Endothelial cell (in vitro differentiated cells): ENCODE data around the gene RIC3. TPM values are rescaled to one million over a fixed set of nuclear protein-coding genes. Genes with fewer than 3 reads are reported as not detected.

ENCODE experiments used
- DNase-seq: peaks from one replicate; pipeline ENCODE4 v3.0.0; 2021; ENCODE audit warnings: low spot score
- H3K27ac Mint-ChIP-seq: one replicate; pipeline ENCODE4 v1.8.0; 2021; ENCODE audit warnings: mixed read lengths, inconsistent platforms; ENCODE audit not compliant: unreplicated experiment
- H3K27me3 Mint-ChIP-seq: one replicate; pipeline ENCODE4 v1.8.0; 2021; ENCODE audit warnings: mild to moderate bottlenecking, moderate library complexity, mixed read lengths, inconsistent platforms; ENCODE audit not compliant: unreplicated experiment
- H3K36me3 Mint-ChIP-seq: one replicate; pipeline ENCODE4 v1.8.0; 2021; ENCODE audit warnings: mild to moderate bottlenecking, low read depth, mixed read lengths, inconsistent platforms; ENCODE audit not compliant: unreplicated experiment
- H3K4me1 Mint-ChIP-seq: one replicate; pipeline ENCODE4 v1.8.0; 2021; ENCODE audit warnings: mild to moderate bottlenecking, mixed read lengths, inconsistent platforms; ENCODE audit not compliant: unreplicated experiment
- H3K4me3 Mint-ChIP-seq: one replicate; pipeline ENCODE4 v1.8.0; 2021; ENCODE audit warnings: mild to moderate bottlenecking, mixed read lengths, inconsistent platforms; ENCODE audit not compliant: unreplicated experiment
- H3K9me3 Mint-ChIP-seq: one replicate; pipeline ENCODE4 v1.8.0; 2021; ENCODE audit warnings: mixed read lengths, inconsistent platforms; ENCODE audit not compliant: unreplicated experiment
- total RNA-seq: library from RNA; stranded (reverse); fragmentation: NEBNext Ultra II Directional; extraction: Animal tissue kit (Norgen Biotek cat#: 25700); gene quantifications from one replicate; pipeline ENCODE4 v1.2.1, GENCODE V29; 2021; ENCODE audit not compliant: unreplicated experiment
- TF ChIP-seq, protein P1 (sequence below): fragments of 200-600 bp; sonication (generic); IDR thresholded peaks from one replicate; pipeline ENCODE4 v1.5.0; 2021; ENCODE audit warnings: antibody characterized with exemption; ENCODE audit not compliant: unreplicated experiment

The RIC3 gene
- total RNA-seq, 1 donor from 2014 or later = 5.6 TPM

DNA sequence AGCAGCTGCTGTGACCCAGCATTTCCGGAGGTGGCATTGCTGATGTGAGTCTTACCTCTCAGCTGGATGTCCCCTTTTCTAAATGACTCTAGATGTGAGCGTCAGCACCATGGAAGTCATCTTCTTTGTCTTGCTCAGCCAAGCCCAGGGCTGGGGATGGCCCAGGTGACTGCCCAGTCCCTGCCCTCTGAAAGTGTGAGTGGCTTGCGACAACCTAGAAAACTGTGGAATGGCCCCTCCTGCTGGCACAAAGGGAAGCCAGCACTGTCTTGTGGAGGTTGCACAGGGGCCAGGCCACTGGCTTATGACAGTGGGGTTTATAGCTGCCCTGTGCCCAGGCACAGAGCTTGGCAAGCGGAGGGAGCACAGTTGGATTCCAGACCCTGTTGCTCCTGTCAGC is 81.6 kb downstream of the RIC3 start:
- TF ChIP-seq, protein P1, sequence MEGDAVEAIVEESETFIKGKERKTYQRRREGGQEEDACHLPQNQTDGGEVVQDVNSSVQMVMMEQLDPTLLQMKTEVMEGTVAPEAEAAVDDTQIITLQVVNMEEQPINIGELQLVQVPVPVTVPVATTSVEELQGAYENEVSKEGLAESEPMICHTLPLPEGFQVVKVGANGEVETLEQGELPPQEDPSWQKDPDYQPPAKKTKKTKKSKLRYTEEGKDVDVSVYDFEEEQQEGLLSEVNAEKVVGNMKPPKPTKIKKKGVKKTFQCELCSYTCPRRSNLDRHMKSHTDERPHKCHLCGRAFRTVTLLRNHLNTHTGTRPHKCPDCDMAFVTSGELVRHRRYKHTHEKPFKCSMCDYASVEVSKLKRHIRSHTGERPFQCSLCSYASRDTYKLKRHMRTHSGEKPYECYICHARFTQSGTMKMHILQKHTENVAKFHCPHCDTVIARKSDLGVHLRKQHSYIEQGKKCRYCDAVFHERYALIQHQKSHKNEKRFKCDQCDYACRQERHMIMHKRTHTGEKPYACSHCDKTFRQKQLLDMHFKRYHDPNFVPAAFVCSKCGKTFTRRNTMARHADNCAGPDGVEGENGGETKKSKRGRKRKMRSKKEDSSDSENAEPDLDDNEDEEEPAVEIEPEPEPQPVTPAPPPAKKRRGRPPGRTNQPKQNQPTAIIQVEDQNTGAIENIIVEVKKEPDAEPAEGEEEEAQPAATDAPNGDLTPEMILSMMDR = peak; percentile 32
- DNase-seq = peak; percentile 29
- no peaks in the 10 kb centered on the region for H3K36me3 Mint-ChIP-seq
- no peak overlapping the region for H3K27ac Mint-ChIP-seq
- H3K4me3 Mint-ChIP-seq = no peak overlapping the region
- peaks cover 16% of the 10 kb centered on the region for H3K27me3 Mint-ChIP-seq
- H3K9me3 Mint-ChIP-seq = no peaks in the 10 kb centered on the region
- peaks cover 19% of the 10 kb centered on the region for H3K4me1 Mint-ChIP-seq

DNA sequence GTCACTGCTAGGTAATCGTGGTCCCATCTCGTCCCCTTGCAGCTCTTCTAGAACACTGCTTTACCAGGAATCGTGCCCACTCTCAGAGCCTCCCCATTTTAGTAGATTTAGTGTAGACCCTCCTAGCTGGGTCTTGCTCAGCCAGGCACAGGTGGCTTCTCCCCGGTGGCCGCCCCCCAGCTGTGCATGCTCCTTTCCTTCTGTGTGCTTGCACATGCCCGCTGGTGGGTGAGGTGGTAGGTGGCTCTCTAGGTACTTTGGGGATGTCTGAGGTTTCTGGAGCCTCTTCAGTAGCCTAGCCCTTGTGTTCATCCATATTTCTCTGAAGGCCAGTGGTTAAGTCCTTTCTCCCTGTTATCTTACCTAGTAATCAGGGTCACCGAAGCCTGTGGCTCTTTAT is 82.3 kb downstream of the RIC3 start:
- Mint-ChIP-seq H3K9me3 (no peaks in the 10 kb centered on the region), H3K36me3 (peaks cover 4% of the 10 kb centered on the region), H3K27ac (no peak overlapping the region), H3K4me1 (peaks cover 22% of the 10 kb centered on the region), H3K27me3 (peaks cover 20% of the 10 kb centered on the region), H3K4me3 (no peak overlapping the region)
- TF ChIP-seq, protein P1 = no peak
- no peak for DNase-seq

DNA sequence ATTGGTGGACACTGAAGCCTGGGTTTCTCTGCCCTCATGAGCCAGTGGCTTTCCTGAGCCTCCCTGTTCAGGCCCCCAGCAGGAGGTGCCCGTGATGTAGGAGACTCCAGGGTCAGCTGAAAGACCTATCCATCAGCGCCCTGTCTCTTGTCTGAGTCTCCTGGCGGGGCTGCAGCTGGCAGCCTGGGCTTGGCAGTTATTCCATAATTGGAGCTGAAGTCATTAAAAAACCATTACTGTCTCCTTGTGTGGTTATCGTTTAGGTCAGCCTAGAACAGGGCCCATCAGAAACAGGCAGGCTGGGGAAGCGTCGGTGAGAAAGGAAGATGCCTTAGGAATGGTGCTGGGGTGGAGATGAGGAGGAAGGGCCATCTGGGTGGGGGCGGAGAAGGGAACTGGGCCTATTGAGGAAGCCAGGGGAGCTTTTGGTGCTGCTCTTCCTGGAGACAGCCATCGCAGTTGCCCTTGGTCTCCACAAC is 82.8 kb downstream of the RIC3 start:
- peaks cover 20% of the 10 kb centered on the region for H3K27me3 Mint-ChIP-seq
- H3K9me3 Mint-ChIP-seq = no peaks in the 10 kb centered on the region
- no peak overlapping the region for H3K4me3 Mint-ChIP-seq
- TF ChIP-seq, protein P1 = no peak
- H3K36me3 Mint-ChIP-seq = peaks cover 4% of the 10 kb centered on the region
- H3K27ac Mint-ChIP-seq = peak overlapping the region; percentile 50
- DNase-seq = no peak
- H3K4me1 Mint-ChIP-seq = peaks cover 22% of the 10 kb centered on the region

DNA sequence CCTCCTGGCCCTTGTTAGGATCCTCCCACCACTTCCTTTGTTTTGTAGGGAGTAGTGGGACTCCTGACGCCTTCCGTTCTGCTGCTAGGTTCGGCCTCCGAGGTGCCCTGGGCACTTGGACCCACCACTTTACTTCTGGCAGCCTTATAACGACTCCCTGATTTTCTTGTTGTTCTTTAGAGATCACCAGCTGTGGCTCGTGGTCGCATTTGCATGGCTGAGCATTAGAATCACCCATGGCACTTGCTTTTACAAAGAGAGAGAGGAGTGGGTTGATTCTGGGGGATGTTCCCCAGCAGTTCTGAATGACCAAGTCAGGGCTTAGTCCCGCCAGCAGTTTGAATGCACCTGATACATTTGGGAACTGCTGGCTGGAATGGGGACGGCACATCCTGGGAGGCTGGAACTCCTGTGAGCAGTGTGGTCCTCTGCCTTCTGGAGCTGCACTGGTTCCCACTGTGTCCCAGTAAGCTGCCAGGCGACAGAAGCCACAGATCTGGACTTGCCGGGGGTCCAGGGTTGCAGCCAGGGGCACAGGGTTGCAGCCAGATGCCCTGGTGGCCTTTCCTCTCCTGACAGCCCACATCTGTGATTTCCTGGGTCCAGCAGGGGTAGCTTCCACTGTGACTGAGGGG is 83.7 kb downstream of the RIC3 start:
- TF ChIP-seq, protein P1 = no peak
- Mint-ChIP-seq H3K9me3 (no peaks in the 10 kb centered on the region), H3K36me3 (peaks cover 4% of the 10 kb centered on the region), H3K4me3 (no peak overlapping the region), H3K27me3 (peaks cover 22% of the 10 kb centered on the region), H3K4me1 (peaks cover 22% of the 10 kb centered on the region), H3K27ac (no peak overlapping the region)
- no peak for DNase-seq

DNA sequence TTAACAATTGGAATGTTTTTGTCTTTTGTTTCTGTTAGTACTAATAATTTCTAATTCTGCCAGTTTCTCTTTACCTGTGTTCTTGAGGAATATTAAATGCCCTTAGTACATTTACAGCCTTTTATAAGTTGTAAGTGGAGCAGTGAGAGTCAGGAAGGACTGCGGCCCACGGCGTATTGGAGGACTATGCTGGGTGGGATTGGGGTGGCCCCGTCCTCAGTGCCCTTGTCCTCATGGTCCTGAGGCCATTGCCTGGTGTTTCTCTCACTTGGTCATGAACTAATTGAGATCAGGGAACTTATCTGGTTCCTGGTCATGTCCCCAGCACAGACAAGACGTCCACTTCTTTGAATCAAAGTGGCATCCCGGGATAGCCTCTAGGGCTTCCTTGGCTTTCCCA is 84.5 kb downstream of the RIC3 start:
- H3K9me3 Mint-ChIP-seq = no peaks in the 10 kb centered on the region
- H3K27me3 Mint-ChIP-seq = peaks cover 25% of the 10 kb centered on the region
- H3K4me3 Mint-ChIP-seq = peak overlapping the region; percentile 47
- H3K36me3 Mint-ChIP-seq = peaks cover 4% of the 10 kb centered on the region
- DNase-seq = no peak
- H3K4me1 Mint-ChIP-seq = peaks cover 22% of the 10 kb centered on the region
- no peak overlapping the region for H3K27ac Mint-ChIP-seq
- TF ChIP-seq, protein P1 = no peak
